ENCODE measurements around the gene IRF9. TPM values are rescaled to one million over a fixed set of nuclear protein-coding genes. Genes with fewer than 3 reads are reported as not detected.

Gene IRF9
- total RNA-seq, 1 donor, result 59.5 TPM

Small RNAs within 50 kb of the gene (small RNA-seq; reads per million reads assigned to genes)
- gene AL136295.4 (not detected), gene CHMP4A (0.08 reads per million), gene IPO4 (0.19 reads per million), gene IRF9 (not detected), gene MDP1 (not detected), gene RNA5SP383 (0.22 reads per million)

Other genes with a start within 250 kb of the IRF9 start
- 35.0 and 41.2 TPM in 2 replicates for gene DHRS4, start 207.5 kb upstream of the IRF9 start, total RNA-seq
- gene DHRS4L2, start 172.3 kb upstream of the IRF9 start, total RNA-seq, result 9.2 and 11.0 TPM in 2 replicates
- under 0.01 TPM in 1 of 2 replicates, not detected in the other for gene CARMIL3, start 109.3 kb upstream of the IRF9 start, total RNA-seq
- not detected in 2 replicates for gene CPNE6, start 89.7 kb upstream of the IRF9 start, total RNA-seq
- gene PCK2, start 67.0 kb upstream of the IRF9 start, total RNA-seq, result 10.3 and 13.9 TPM in 2 replicates
- gene DCAF11, start 46.5 kb upstream of the IRF9 start, total RNA-seq, result 44.5 and 46.1 TPM in 2 replicates
- 0.78 and 1.1 TPM in 2 replicates for gene NRL, start 46.3 kb upstream of the IRF9 start, total RNA-seq
- gene FITM1, start 30.6 kb upstream of the IRF9 start, total RNA-seq, result 0.37 TPM in 1 of 2 replicates, not detected in the other
- gene PSME1, start 25.1 kb upstream of the IRF9 start, total RNA-seq, result 62.9 and 93.7 TPM in 2 replicates
- 12.1 and 13.3 TPM in 2 replicates for gene EMC9, start 19.7 kb upstream of the IRF9 start, total RNA-seq
- 72.1 and 87.5 TPM in 2 replicates for gene PSME2, start 14.7 kb upstream of the IRF9 start, total RNA-seq
- 40.8 and 43.8 TPM in 2 replicates for gene RNF31, start 13.8 kb upstream of the IRF9 start, total RNA-seq
- 1.8 TPM in 2 replicates for gene REC8, start 10.8 kb downstream of the IRF9 start, total RNA-seq
- gene IPO4, start 27.6 kb downstream of the IRF9 start, total RNA-seq, result 74.6 and 97.4 TPM in 2 replicates
- gene TM9SF1, start 34.2 kb downstream of the IRF9 start, total RNA-seq, result 53.2 and 56.2 TPM in 2 replicates
- gene TSSK4, start 44.4 kb downstream of the IRF9 start, total RNA-seq, result under 0.01 and 0.20 TPM in 2 replicates
- gene CHMP4A, start 52.2 kb downstream of the IRF9 start, total RNA-seq, result 10.0 and 10.3 TPM in 2 replicates
- gene MDP1, start 54.8 kb downstream of the IRF9 start, total RNA-seq, result 10.8 and 14.7 TPM in 2 replicates
- 84.3 and 102 TPM in 2 replicates for gene NEDD8, start 71.1 kb downstream of the IRF9 start, total RNA-seq
- 54.2 and 64.3 TPM in 2 replicates for gene GMPR2, start 71.7 kb downstream of the IRF9 start, total RNA-seq
- gene TINF2, start 81.4 kb downstream of the IRF9 start, total RNA-seq, result 37.7 and 46.3 TPM in 2 replicates
- gene TGM1, start 101.9 kb downstream of the IRF9 start, total RNA-seq, result 0.78 and 1.1 TPM in 2 replicates
- gene RABGGTA, start 110.3 kb downstream of the IRF9 start, total RNA-seq, result 22.4 and 30.1 TPM in 2 replicates
- gene DHRS1, start 138.5 kb downstream of the IRF9 start, total RNA-seq, result 10.0 and 16.2 TPM in 2 replicates
- gene NOP9, start 138.6 kb downstream of the IRF9 start, total RNA-seq, result 19.1 and 27.2 TPM in 2 replicates
- 1.2 and 2.2 TPM in 2 replicates for gene CIDEB, start 146.7 kb downstream of the IRF9 start, total RNA-seq
- 5.3 and 5.5 TPM in 2 replicates for gene LTB4R2, start 148.9 kb downstream of the IRF9 start, total RNA-seq
- gene LTB4R, start 150.2 kb downstream of the IRF9 start, total RNA-seq, result 1.4 and 2.2 TPM in 2 replicates
- gene ADCY4, start 173.8 kb downstream of the IRF9 start, total RNA-seq, result 3.7 and 11.5 TPM in 2 replicates
- 3.7 TPM in 2 replicates for gene RIPK3, start 178.7 kb downstream of the IRF9 start, total RNA-seq
- 53.3 and 54.0 TPM in 2 replicates for gene NFATC4, start 206.9 kb downstream of the IRF9 start, total RNA-seq
- gene NYNRIN, start 237.7 kb downstream of the IRF9 start, total RNA-seq, result 3.9 and 4.8 TPM in 2 replicates